ENCODE measurements around the gene DTNBP1.
"Not testable (repeated sequence)": the region's sequence is repeated elsewhere in the genome, so short reads cannot be mapped to it uniquely, and the experiment has no call there.

Gene DTNBP1

GRCh38 chr6:15666896-15667295, 4.1 kb upstream of the DTNBP1 start:
- not testable (repeated sequence) for DNase-seq

- no peak for DNase-seq
Observed at GRCh38 chr6:15665237-15665636, 2.4 kb upstream of the DTNBP1 start.

GRCh38 chr6:15663130-15663871, 473 bp upstream of the DTNBP1 start:
- DNase-seq, result no peak

- peak; percentile 6 for DNase-seq
Observed at GRCh38 chr6:15661853-15662325, 939 bp downstream of the DTNBP1 start.

GRCh38 chr6:15659181-15659580, 3.6 kb downstream of the DTNBP1 start:
- DNase-seq, result no peak

- DNase-seq, result no peak
Observed at GRCh38 chr6:15658181-15658744, 4.6 kb downstream of the DTNBP1 start.

- DNase-seq, result no peak
Observed at GRCh38 chr6:15657290-15657689, 5.5 kb downstream of the DTNBP1 start.

GRCh38 chr6:15656145-15656544, 6.7 kb downstream of the DTNBP1 start:
- DNase-seq, result no peak

GRCh38 chr6:15654250-15654649, 8.6 kb downstream of the DTNBP1 start:
- no peak for DNase-seq

- DNase-seq, result no peak
Observed at GRCh38 chr6:15653581-15653980, 9.2 kb downstream of the DTNBP1 start.

GRCh38 chr6:15650004-15650559, 12.7 kb downstream of the DTNBP1 start:
- not testable (repeated sequence) for DNase-seq

GRCh38 chr6:15644904-15645303, 17.9 kb downstream of the DTNBP1 start:
- DNase-seq, result no peak

GRCh38 chr6:15643542-15643941, 19.3 kb downstream of the DTNBP1 start:
- DNase-seq, result no peak

- DNase-seq, result no peak
Observed at GRCh38 chr6:15642276-15642675, 20.6 kb downstream of the DTNBP1 start.

- DNase-seq, result no peak
Observed at GRCh38 chr6:15638373-15638772, 24.5 kb downstream of the DTNBP1 start.

- no peak for DNase-seq
Observed at GRCh38 chr6:15631432-15631831, 31.4 kb downstream of the DTNBP1 start.

GRCh38 chr6:15630202-15630601, 32.6 kb downstream of the DTNBP1 start:
- no peak for DNase-seq

GRCh38 chr6:15629487-15629886, 33.3 kb downstream of the DTNBP1 start:
- DNase-seq, result no peak

GRCh38 chr6:15628499-15629131, 34.2 kb downstream of the DTNBP1 start:
- DNase-seq, result no peak

- no peak for DNase-seq
Observed at GRCh38 chr6:15627821-15628220, 35.0 kb downstream of the DTNBP1 start.

GRCh38 chr6:15626878-15627674, 35.8 kb downstream of the DTNBP1 start:
- no peak for DNase-seq

- DNase-seq, result no peak
Observed at GRCh38 chr6:15626160-15626559, 36.7 kb downstream of the DTNBP1 start.
